ENCODE measurements around the gene RNF223. TPM values are rescaled to one million over a fixed set of nuclear protein-coding genes. Genes with fewer than 3 reads are reported as not detected.

The RNF223 gene
- total and polyA plus RNA-seq, 2 of the 13 experiments (the other 11 are each of a cell fraction or from before 2014, with no cell fraction given): 0.03 TPM; not detected in 1

DNA sequence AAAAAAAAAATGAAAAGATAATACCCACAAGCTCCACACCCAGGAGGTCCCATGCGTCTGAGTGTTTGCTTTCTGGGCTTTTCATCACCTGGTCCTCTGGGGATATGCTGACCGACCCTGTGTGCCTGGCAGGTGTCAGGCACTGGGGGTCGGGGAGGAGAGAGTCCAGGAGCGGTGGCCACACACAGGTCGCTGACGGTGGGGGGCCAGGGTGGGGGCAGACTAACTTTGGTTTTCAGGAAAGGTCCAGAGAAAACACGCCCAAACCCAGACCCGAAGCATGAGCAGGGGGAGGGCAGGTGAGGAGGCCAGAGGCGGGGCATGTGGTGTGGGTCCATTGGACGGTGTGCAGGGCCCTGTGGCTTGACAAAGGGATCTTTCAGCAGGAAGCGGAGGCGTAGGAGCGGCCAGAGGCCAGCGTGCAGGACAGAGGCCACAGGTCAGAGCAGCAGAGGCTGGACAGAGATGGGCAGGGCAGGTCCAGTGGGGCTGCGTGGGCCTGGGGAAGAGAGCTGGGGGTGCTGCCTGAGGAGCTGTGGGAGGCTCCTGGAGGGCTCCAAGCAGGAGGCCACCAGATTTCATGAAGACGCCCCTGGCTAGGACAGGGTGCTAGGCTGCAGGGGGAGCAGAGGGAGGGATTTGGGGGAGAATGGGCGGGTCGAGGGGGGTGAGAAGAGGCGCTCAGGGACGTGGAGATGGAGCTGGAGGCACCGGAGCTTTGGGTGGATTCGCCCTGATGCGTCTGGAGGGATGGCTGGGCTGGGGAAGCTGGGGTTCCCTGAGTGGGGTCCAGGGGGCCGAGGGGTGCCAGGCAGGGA is 15.8 kb downstream of the RNF223 start (continued):
- TF ChIP-seq ZNF136 (CRISPR knock-in tag; IDR thresholded peaks at IDR 0.05; ENCODE audit: low read depth) (0 out of 2 replicates have a peak, but pooled peaks have one; percentile 34), NR2C2 (CRISPR knock-in tag; IDR thresholded peaks at IDR 0.05; ENCODE audit: borderline replicate concordance) (peak; percentile 80), HDAC2 (CRISPR knock-in tag; IDR thresholded peaks at IDR 0.05) (peak; percentile 84), BORCS8-MEF2B (CRISPR knock-in tag; IDR thresholded peaks at IDR 0.05) (peak; percentile 47; the same call in 1 of the 2 replicates), ZKSCAN5 (CRISPR knock-in tag; IDR thresholded peaks at IDR 0.05) (no peak), POLR2A (IDR thresholded peaks at IDR 0.05; ENCODE audit: insufficient read depth in 1 of 2, low read depth in 2 of 2, low read length in 2 of 2) (peak in 1 of 2 experiments; percentile 47; a peak in 1 of 4 replicates), SP1 (IDR thresholded peaks at IDR 0.05) (no peak), SP1 (CRISPR knock-in tag; IDR thresholded peaks at IDR 0.05) (peak; percentile 44; the same call in 1 of the 2 replicates), HOXA3 (CRISPR knock-in tag; IDR thresholded peaks at IDR 0.05) (peak; percentile 70), ISL2 (CRISPR knock-in tag; IDR thresholded peaks at IDR 0.05) (peak; percentile 62; the same call in 1 of the 2 replicates), MAFF (IDR thresholded peaks at IDR 0.05; ENCODE audit: low read depth, low read length) (no peak), MXI1 (IDR thresholded peaks at IDR 0.05; ENCODE audit: borderline replicate concordance, low read depth, low read length) (peak; percentile 76; the same call in 1 of the 3 replicates), ZNF557 (CRISPR knock-in tag; IDR thresholded peaks at IDR 0.05) (peak; percentile 38; the same call in 1 of the 2 replicates), ZNF569 (CRISPR knock-in tag; IDR thresholded peaks at IDR 0.05; ENCODE audit: borderline replicate concordance) (0 out of 2 replicates have a peak, but pooled peaks have one; percentile 13), ZFP82 (CRISPR knock-in tag; IDR thresholded peaks at IDR 0.05; ENCODE audit: borderline replicate concordance) (no peak), ZNF556 (CRISPR knock-in tag; IDR thresholded peaks at IDR 0.05; ENCODE audit: borderline replicate concordance) (peak; percentile 82; the same call in 1 of the 2 replicates)
- TF ChIP-seq, protein P1, sequence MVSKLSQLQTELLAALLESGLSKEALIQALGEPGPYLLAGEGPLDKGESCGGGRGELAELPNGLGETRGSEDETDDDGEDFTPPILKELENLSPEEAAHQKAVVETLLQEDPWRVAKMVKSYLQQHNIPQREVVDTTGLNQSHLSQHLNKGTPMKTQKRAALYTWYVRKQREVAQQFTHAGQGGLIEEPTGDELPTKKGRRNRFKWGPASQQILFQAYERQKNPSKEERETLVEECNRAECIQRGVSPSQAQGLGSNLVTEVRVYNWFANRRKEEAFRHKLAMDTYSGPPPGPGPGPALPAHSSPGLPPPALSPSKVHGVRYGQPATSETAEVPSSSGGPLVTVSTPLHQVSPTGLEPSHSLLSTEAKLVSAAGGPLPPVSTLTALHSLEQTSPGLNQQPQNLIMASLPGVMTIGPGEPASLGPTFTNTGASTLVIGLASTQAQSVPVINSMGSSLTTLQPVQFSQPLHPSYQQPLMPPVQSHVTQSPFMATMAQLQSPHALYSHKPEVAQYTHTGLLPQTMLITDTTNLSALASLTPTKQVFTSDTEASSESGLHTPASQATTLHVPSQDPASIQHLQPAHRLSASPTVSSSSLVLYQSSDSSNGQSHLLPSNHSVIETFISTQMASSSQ (IDR thresholded peaks at IDR 0.05; ENCODE audit: low read depth): 0 out of 2 replicates have a peak, but pooled peaks have one; percentile 29
- TF ChIP-seq, protein P1 (CRISPR knock-in tag; IDR thresholded peaks at IDR 0.05; ENCODE audit: borderline replicate concordance): peak; percentile 39; the same call in 1 of the 2 replicates
- TF ChIP-seq, protein P2, sequence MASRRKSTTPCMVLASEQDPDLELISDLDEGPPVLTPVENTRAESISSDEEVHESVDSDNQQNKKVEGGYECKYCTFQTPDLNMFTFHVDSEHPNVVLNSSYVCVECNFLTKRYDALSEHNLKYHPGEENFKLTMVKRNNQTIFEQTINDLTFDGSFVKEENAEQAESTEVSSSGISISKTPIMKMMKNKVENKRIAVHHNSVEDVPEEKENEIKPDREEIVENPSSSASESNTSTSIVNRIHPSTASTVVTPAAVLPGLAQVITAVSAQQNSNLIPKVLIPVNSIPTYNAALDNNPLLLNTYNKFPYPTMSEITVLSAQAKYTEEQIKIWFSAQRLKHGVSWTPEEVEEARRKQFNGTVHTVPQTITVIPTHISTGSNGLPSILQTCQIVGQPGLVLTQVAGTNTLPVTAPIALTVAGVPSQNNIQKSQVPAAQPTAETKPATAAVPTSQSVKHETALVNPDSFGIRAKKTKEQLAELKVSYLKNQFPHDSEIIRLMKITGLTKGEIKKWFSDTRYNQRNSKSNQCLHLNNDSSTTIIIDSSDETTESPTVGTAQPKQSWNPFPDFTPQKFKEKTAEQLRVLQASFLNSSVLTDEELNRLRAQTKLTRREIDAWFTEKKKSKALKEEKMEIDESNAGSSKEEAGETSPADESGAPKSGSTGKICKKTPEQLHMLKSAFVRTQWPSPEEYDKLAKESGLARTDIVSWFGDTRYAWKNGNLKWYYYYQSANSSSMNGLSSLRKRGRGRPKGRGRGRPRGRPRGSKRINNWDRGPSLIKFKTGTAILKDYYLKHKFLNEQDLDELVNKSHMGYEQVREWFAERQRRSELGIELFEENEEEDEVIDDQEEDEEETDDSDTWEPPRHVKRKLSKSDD (CRISPR knock-in tag; IDR thresholded peaks at IDR 0.05; ENCODE audit: low read depth): peak; percentile 58; the same call in 1 of the 2 replicates
- TF ChIP-seq, protein P3, sequence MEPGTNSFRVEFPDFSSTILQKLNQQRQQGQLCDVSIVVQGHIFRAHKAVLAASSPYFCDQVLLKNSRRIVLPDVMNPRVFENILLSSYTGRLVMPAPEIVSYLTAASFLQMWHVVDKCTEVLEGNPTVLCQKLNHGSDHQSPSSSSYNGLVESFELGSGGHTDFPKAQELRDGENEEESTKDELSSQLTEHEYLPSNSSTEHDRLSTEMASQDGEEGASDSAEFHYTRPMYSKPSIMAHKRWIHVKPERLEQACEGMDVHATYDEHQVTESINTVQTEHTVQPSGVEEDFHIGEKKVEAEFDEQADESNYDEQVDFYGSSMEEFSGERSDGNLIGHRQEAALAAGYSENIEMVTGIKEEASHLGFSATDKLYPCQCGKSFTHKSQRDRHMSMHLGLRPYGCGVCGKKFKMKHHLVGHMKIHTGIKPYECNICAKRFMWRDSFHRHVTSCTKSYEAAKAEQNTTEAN (CRISPR knock-in tag; conservative IDR thresholded peaks at IDR 0.05): no peak
- TF ChIP-seq, protein P4, sequence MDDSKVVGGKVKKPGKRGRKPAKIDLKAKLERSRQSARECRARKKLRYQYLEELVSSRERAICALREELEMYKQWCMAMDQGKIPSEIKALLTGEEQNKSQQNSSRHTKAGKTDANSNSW (CRISPR knock-in tag; IDR thresholded peaks at IDR 0.05; ENCODE audit: borderline replicate concordance): 0 out of 2 replicates have a peak, but pooled peaks have one; percentile 15

Measured in HepG2 (cell line).